Glutamatergic neuron (in vitro differentiated cells): ENCODE data around the gene TTLL7. TPM values are rescaled to one million over a fixed set of nuclear protein-coding genes. Genes with fewer than 3 reads are reported as not detected.

ENCODE experiments used
- DNase-seq: peaks from one replicate; pipeline ENCODE4 v3.0.0; 2022
- H3K27ac Mint-ChIP-seq: one replicate; pipeline ENCODE4 v1.8.0; 2020; ENCODE audit warnings: mild to moderate bottlenecking, mixed read lengths, inconsistent platforms; ENCODE audit not compliant: unreplicated experiment
- H3K27me3 Mint-ChIP-seq: one replicate; pipeline ENCODE4 v1.8.0; 2020; ENCODE audit warnings: mild to moderate bottlenecking, moderate library complexity, mixed read lengths, inconsistent platforms; ENCODE audit not compliant: unreplicated experiment
- H3K36me3 Mint-ChIP-seq: one replicate; pipeline ENCODE4 v1.8.0; 2020; ENCODE audit warnings: mild to moderate bottlenecking, mixed read lengths, inconsistent platforms; ENCODE audit not compliant: unreplicated experiment
- H3K4me1 Mint-ChIP-seq: one replicate; pipeline ENCODE4 v1.8.0; 2020; ENCODE audit warnings: mild to moderate bottlenecking, low read depth, mixed read lengths, inconsistent platforms; ENCODE audit not compliant: unreplicated experiment
- H3K4me3 Mint-ChIP-seq: one replicate; pipeline ENCODE4 v1.8.0; 2020; ENCODE audit warnings: mild to moderate bottlenecking, mixed read lengths, inconsistent platforms; ENCODE audit not compliant: unreplicated experiment
- H3K9me3 Mint-ChIP-seq: one replicate; pipeline ENCODE4 v1.8.0; 2020; ENCODE audit warnings: mild to moderate bottlenecking, moderate library complexity, mixed read lengths, inconsistent platforms; ENCODE audit not compliant: unreplicated experiment
- CTCF ChIP-seq: fragments of 200-600 bp; sonication (generic); IDR thresholded peaks from one replicate; pipeline ENCODE4 v1.5.0; 2021; ENCODE audit not compliant: partially characterized antibody, unreplicated experiment
- total RNA-seq: library from RNA; stranded (reverse); fragmentation: NEBNext Ultra II Directional; extraction: Animal tissue kit (Norgen Biotek cat#: 25700); gene quantifications from one replicate; pipeline ENCODE4 v1.2.1, GENCODE V29; 2021; ENCODE audit not compliant: unreplicated experiment

TTLL7 gene
- total RNA-seq, 1 donor from 2014 or later: 123 TPM

DNA sequence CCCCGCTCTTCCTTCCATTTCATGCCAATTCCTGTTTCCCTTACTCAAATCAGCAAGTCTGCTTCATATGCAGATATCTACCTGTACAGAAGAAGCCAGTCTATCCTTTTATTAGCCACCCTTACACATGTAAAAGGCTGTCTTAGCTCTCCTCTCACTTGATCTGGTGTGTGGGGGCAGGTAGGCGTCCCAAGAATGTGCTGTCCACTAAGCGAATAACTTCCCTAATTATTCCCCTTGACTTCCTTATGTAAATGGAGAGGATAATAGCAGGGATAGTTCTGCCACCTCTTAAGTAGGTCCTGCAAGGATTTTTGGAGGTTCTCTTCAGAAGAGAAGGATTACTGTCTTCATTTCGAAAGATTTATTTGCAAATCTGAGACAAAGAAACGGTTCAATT is 160.4 kb downstream of the TTLL7 start:
- no peaks in the 10 kb centered on the region for H3K27me3 Mint-ChIP-seq
- peaks cover 16% of the 10 kb centered on the region for H3K4me1 Mint-ChIP-seq
- H3K27ac Mint-ChIP-seq: no peak overlapping the region
- TF ChIP-seq CTCF: no peak
- H3K9me3 Mint-ChIP-seq: peaks cover 3% of the 10 kb centered on the region
- H3K4me3 Mint-ChIP-seq: no peak overlapping the region
- H3K36me3 Mint-ChIP-seq: no peaks in the 10 kb centered on the region
- no peak for DNase-seq

GRCh38 chr1:83836543-83836942 is 162.4 kb downstream of the TTLL7 start:
- Mint-ChIP-seq H3K27ac (no peak overlapping the region), H3K9me3 (peaks cover 3% of the 10 kb centered on the region), H3K4me1 (peaks cover 16% of the 10 kb centered on the region), H3K36me3 (no peaks in the 10 kb centered on the region), H3K27me3 (no peaks in the 10 kb centered on the region), H3K4me3 (no peak overlapping the region)
- no peak for TF ChIP-seq CTCF
- DNase-seq: no peak

GRCh38 chr1:83834621-83835264 is 164.2 kb downstream of the TTLL7 start:
- TF ChIP-seq CTCF: peak; percentile 31
- no peaks in the 10 kb centered on the region for H3K27me3 Mint-ChIP-seq
- peaks cover 17% of the 10 kb centered on the region for H3K4me1 Mint-ChIP-seq
- no peak for DNase-seq
- H3K9me3 Mint-ChIP-seq: peaks cover 3% of the 10 kb centered on the region
- no peak overlapping the region for H3K27ac Mint-ChIP-seq
- H3K36me3 Mint-ChIP-seq: no peaks in the 10 kb centered on the region
- no peak overlapping the region for H3K4me3 Mint-ChIP-seq

- no peak for DNase-seq
- H3K9me3 Mint-ChIP-seq: peaks cover 1% of the 10 kb centered on the region
- H3K36me3 Mint-ChIP-seq: no peaks in the 10 kb centered on the region
- H3K27me3 Mint-ChIP-seq: no peaks in the 10 kb centered on the region
- H3K4me1 Mint-ChIP-seq: peaks cover 22% of the 10 kb centered on the region
- no peak for TF ChIP-seq CTCF
- H3K27ac Mint-ChIP-seq: no peak overlapping the region
- H3K4me3 Mint-ChIP-seq: no peak overlapping the region
Observed at GRCh38 chr1:83832194-83832593, 166.7 kb downstream of the TTLL7 start.

GRCh38 chr1:83829106-83829505 is 169.8 kb downstream of the TTLL7 start:
- Mint-ChIP-seq H3K27me3 (no peaks in the 10 kb centered on the region), H3K36me3 (no peaks in the 10 kb centered on the region), H3K4me3 (no peak overlapping the region), H3K4me1 (peaks cover 25% of the 10 kb centered on the region), H3K27ac (no peak overlapping the region), H3K9me3 (peaks cover 1% of the 10 kb centered on the region)
- TF ChIP-seq CTCF: no peak
- no peak for DNase-seq
